Thyroid gland (tissue), 4 donors: ENCODE data around the gene CHI3L1. TPM values are rescaled to one million over a fixed set of nuclear protein-coding genes. Genes with fewer than 3 reads are reported as not detected.

Experiments used
- DNase-seq, 2 donors: peaks; one replicate each; pipeline ENCODE4 v3.0.0-alpha.2; 2019
- H3K27ac ChIP-seq, 3 donors: fragments of 200-600 bp; sonication (generic); 1 replicate in 2 of 3; 2 replicates in 1 of 3; pipeline ENCODE4 v1.5.1; 2016 to 2019; ENCODE audit warnings: mild to moderate bottlenecking in 1 of 3, moderate library complexity in 1 of 3
- H3K27me3 ChIP-seq: fragments of 200-600 bp; sonication (generic); one replicate; pipeline ENCODE4 v1.5.1; 2019
- H3K36me3 ChIP-seq, 2 donors: fragments of 200-600 bp; sonication (generic); one replicate each; pipeline ENCODE4 v1.5.1; 2016 to 2019
- H3K4me1 ChIP-seq, 2 donors: fragments of 200-600 bp; sonication (generic); one replicate each; pipeline ENCODE4 v1.5.1; 2017 to 2019
- H3K4me3 ChIP-seq, 3 donors: fragments of 200-600 bp; sonication (generic); replicated peaks in 1 of 3; 1 replicate in 2 of 3; 2 replicates in 1 of 3; pipeline ENCODE4 v1.5.1; 2016; ENCODE audit warnings: mild to moderate bottlenecking in 1 of 3
- H3K9me3 ChIP-seq: fragments of 200-600 bp; sonication (generic); one replicate; pipeline ENCODE4 v1.5.1; 2017
- CTCF ChIP-seq, 6 experiments: fragments of 200-600 bp in 3 of 6; fragments of 450-650 bp in 3 of 6; sonication (generic) in 3 of 6; IDR thresholded peaks; one replicate each; pipeline ENCODE4 v1.5.1; 2016 to 2019; ENCODE audit warnings: antibody characterized with exemption in 6 of 6, mild to moderate bottlenecking in 2 of 6, inconsistent platforms in 1 of 6, moderate library complexity in 1 of 6
- POLR2A ChIP-seq, 2 donors: fragments of 450-650 bp; IDR thresholded peaks; one replicate each; pipeline ENCODE4 v1.6.1; 2017; ENCODE audit warnings: antibody characterized with exemption in 2 of 2, mild to moderate bottlenecking in 2 of 2, moderate library complexity in 1 of 2
- WGBS, 2 donors: methylation state at CpG; one replicate each; pipeline ENCODE4 v1.1.5; 2017; 5-methylcytosine and 5-hydroxymethylcytosine counted together
- intact Hi-C: fragments of 100-400 bp; cut with DNase I; formaldehyde crosslinking; loops from one replicate; pipeline ENCODE4 v1.15.1; 2023
- total RNA-seq, 4 donors: library from RNA; depleted of rRNA; stranded (reverse); fragments of >200 nt; gene quantifications; one replicate each; pipeline ENCODE4 v1.2.3, GENCODE V29; 2016

Gene CHI3L1
- total RNA-seq, 4 donors from 2014 or later, result 1.2 to 42.9 (median 4.4) TPM

GRCh38 chr1:203190949-203191348 lies 4.4 kb upstream of the CHI3L1 start:
- 97 to 98% methylated on average over 2 of the region's 2 CpGs for WGBS, 2 donors
- intact Hi-C loops, result no loop called here
- Histone ChIP-seq H3K9me3 (no peaks in the 10 kb centered on the region), H3K36me3 (no peaks in the 10 kb centered on the region), H3K27me3 (no peaks in the 10 kb centered on the region), H3K4me1 (peaks cover 7 to 22% of the 10 kb centered on the region in 2 donors), H3K27ac (no peak overlapping the region), H3K4me3 (no peak overlapping the region)
- DNase-seq, result no peak
- TF ChIP-seq CTCF (IDR thresholded peaks at IDR 0.05) (no peak), POLR2A (IDR thresholded peaks at IDR 0.05) (no peak)

- H3K4me3 ChIP-seq, result no peak overlapping the region
- intact Hi-C loops, result no loop called here
- H3K27ac ChIP-seq, result no peak overlapping the region
- no peaks in the 10 kb centered on the region for H3K36me3 ChIP-seq
- peaks cover 7 to 22% of the 10 kb centered on the region in 2 donors for H3K4me1 ChIP-seq
- 65 to 74% methylated on average over 7 of the region's 7 CpGs for WGBS, 2 donors
- peak in 1 of 2 donors; percentile 1 for DNase-seq
- TF ChIP-seq CTCF (IDR thresholded peaks at IDR 0.05) (no peak), POLR2A (IDR thresholded peaks at IDR 0.05) (no peak)
- H3K27me3 ChIP-seq, result no peaks in the 10 kb centered on the region
- no peaks in the 10 kb centered on the region for H3K9me3 ChIP-seq
Observed at GRCh38 chr1:203189951-203190352, 3.4 kb upstream of the CHI3L1 start.

GRCh38 chr1:203188686-203189232 lies 2.3 kb upstream of the CHI3L1 start:
- Histone ChIP-seq H3K4me1 (peaks cover 7 to 22% of the 10 kb centered on the region in 2 donors), H3K27ac (no peak overlapping the region), H3K9me3 (no peaks in the 10 kb centered on the region), H3K27me3 (no peaks in the 10 kb centered on the region), H3K36me3 (no peaks in the 10 kb centered on the region), H3K4me3 (no peak overlapping the region)
- WGBS, 2 donors, result 86 to 98% methylated on average over 4 of the region's 4 CpGs
- TF ChIP-seq CTCF (IDR thresholded peaks at IDR 0.05) (no peak), POLR2A (IDR thresholded peaks at IDR 0.05) (no peak)
- intact Hi-C loops, result no loop called here
- no peak for DNase-seq

- no peak for DNase-seq
- 49 to 66% methylated on average over 3 of the region's 3 CpGs for WGBS, 2 donors
- no peaks in the 10 kb centered on the region for H3K36me3 ChIP-seq
- H3K27ac ChIP-seq, result peak overlapping the region in 1 of 3 donors; percentile 33
- peaks cover 7 to 22% of the 10 kb centered on the region in 2 donors for H3K4me1 ChIP-seq
- no peak overlapping the region for H3K4me3 ChIP-seq
- no peaks in the 10 kb centered on the region for H3K27me3 ChIP-seq
- intact Hi-C loops, result no loop called here
- TF ChIP-seq POLR2A (IDR thresholded peaks at IDR 0.05) (no peak), CTCF (IDR thresholded peaks at IDR 0.05) (no peak)
- H3K9me3 ChIP-seq, result no peaks in the 10 kb centered on the region
Observed at GRCh38 chr1:203187689-203188264, 1.3 kb upstream of the CHI3L1 start.

GRCh38 chr1:203187304-203187685 lies 791 bp upstream of the CHI3L1 start:
- no peak for TF ChIP-seq POLR2A (IDR thresholded peaks at IDR 0.05)
- TF ChIP-seq CTCF (IDR thresholded peaks at IDR 0.05), result no peak
- Histone ChIP-seq H3K4me1 (peaks cover 7 to 22% of the 10 kb centered on the region in 2 donors), H3K27me3 (no peaks in the 10 kb centered on the region), H3K27ac (peak overlapping the region in 1 of 3 donors; percentile 33), H3K36me3 (no peaks in the 10 kb centered on the region), H3K4me3 (no peak overlapping the region), H3K9me3 (no peaks in the 10 kb centered on the region)
- no peak for DNase-seq
- intact Hi-C loops, result no loop called here
- 55 to 59% methylated on average over 7 of the region's 7 CpGs for WGBS, 2 donors
